BLaER1 treated with 17β-estradiol and CSF1 and Interleukin-3, amounts not matched to agents 10 nM and 100 nM (cell line): Measurements from ENCODE around the gene CLIP4.
A peak's percentile ranks its signal among the peaks of the same experiment; 100 is the strongest.

ENCODE experiments used
- H3K27ac ChIP-seq, 11 experiments: shearing (Covaris generic); formaldehyde crosslinking; 2 replicates each; pipeline ENCODE4 v1.8.1; 2022
- H3K27me3 ChIP-seq, 11 experiments: shearing (Covaris generic); formaldehyde crosslinking; 2 replicates each; pipeline ENCODE4 v1.8.1; 2022
- H3K36me3 ChIP-seq, 11 experiments: shearing (Covaris generic); formaldehyde crosslinking; 2 replicates each; pipeline ENCODE4 v1.8.1; 2022
- H3K4me1 ChIP-seq, 10 experiments: shearing (Covaris generic); formaldehyde crosslinking; 2 replicates each; pipeline ENCODE4 v1.8.1; 2022
- H3K4me2 ChIP-seq, 11 experiments: shearing (Covaris generic); formaldehyde crosslinking; 2 replicates each; pipeline ENCODE4 v1.8.1; 2022
- H3K4me3 ChIP-seq, 10 experiments: shearing (Covaris generic); formaldehyde crosslinking; 2 replicates each; pipeline ENCODE4 v1.8.1; 2022
- H3K9ac ChIP-seq, 11 experiments: shearing (Covaris generic); formaldehyde crosslinking; 2 replicates each; pipeline ENCODE4 v1.8.1; 2022
- H3K9me3 ChIP-seq, 11 experiments: shearing (Covaris generic); formaldehyde crosslinking; replicated peaks in 1 of 11; 2 replicates each; pipeline ENCODE4 v1.8.1; 2022
- H4K20me1 ChIP-seq, 11 experiments: shearing (Covaris generic); formaldehyde crosslinking; 2 replicates each; pipeline ENCODE4 v1.8.1; 2022
- Cebpa-rat ChIP-seq, 11 experiments: shearing (Covaris generic); IDR thresholded peaks; 2 replicates each; pipeline ENCODE4 v1.8.1; 2022

The CLIP4 gene

GRCh38 chr2:29114946-29115609, at the start of gene CLIP4:
TSS of gene CLIP4 (plus strand) at chr2:29115415. CDS start at chr2:29121389, 5,974 bp downstream.
- Histone ChIP-seq H3K9me3 (peaks cover 0 to 18% (median 12%) of the 10 kb centered on the region in 11 experiments; a peak in 20 of 22 replicates), H3K27ac (peak within 1 kb of the TSS in 3 of 11 experiments; percentile 88 to 95 (median 93); a peak in 6 of 22 replicates), H3K36me3 (no peaks in the 10 kb centered on the region), H4K20me1 (no peaks in the 10 kb centered on the region), H3K4me1 (peaks cover 0 to 91% (median 0%) of the 10 kb centered on the region in 10 experiments; a peak in 7 of 20 replicates), H3K4me2 (peak within 1 kb of the TSS in 4 of 11 experiments; percentile 3 to 94 (median 67); a peak in 6 of 22 replicates), H3K27me3 (no peaks in the 10 kb centered on the region), H3K9ac (peak within 1 kb of the TSS in 3 of 11 experiments; percentile 66 to 88 (median 78); a peak in 6 of 22 replicates), H3K4me3 (peak within 1 kb of the TSS in 2 of 10 experiments; percentile 4 to 38; a peak in 3 of 20 replicates)
- no peak for TF ChIP-seq Cebpa-rat (IDR thresholded peaks at IDR 0.05)

GRCh38 chr2:29066271-29066860, 48.8 kb upstream of the CLIP4 start:
- Histone ChIP-seq H3K27ac (no peak overlapping the region), H3K9ac (no peak overlapping the region), H3K4me2 (0 out of 22 replicates have a peak overlapping the region, but pooled peaks of 2 of the 11 experiments have one; percentile 1 to 11), H3K27me3 (no peaks in the 10 kb centered on the region), H3K4me1 (peaks cover 0 to 21% (median 0%) of the 10 kb centered on the region in 10 experiments; a peak in 6 of 20 replicates), H4K20me1 (no peaks in the 10 kb centered on the region), H3K4me3 (no peak overlapping the region), H3K9me3 (no peaks in the 10 kb centered on the region), H3K36me3 (no peaks in the 10 kb centered on the region)
- 0 out of 22 replicates have a peak, but pooled peaks of 2 of the 11 experiments have one; percentile 11 to 19 for TF ChIP-seq Cebpa-rat (IDR thresholded peaks at IDR 0.05)

DNA sequence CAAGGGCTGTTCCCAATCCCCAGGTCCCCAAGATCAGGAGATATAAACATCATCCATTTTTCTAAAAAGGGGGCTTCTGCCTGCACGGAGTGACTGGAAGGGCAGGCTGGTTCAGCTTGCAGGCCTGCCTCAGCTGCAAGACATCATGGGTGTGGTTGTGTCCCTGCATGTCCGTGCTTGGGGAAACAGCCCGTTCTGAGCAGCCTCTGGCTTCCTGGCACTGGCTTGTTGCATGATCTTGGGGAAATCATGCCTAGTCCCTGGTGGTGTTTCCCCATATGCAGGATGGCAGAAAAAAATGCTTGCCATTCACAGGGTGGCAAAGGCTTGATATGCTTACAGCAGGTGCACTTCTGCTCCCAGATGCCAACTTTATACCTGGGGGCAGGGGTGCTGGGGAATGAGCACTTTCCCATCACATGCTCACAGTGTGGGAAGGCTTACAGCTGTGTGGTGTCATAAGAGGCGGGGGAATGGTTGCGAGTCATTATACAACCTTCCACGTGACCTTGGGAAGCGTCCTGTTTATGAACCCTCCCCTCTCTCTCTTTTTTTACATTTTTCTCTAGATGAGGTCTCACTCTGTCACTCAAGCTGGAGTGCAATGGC, 48.1 kb upstream of the CLIP4 start:
- H3K4me1 ChIP-seq, result peaks cover 0 to 13% (median 0%) of the 10 kb centered on the region in 10 experiments; a peak in 5 of 20 replicates
- no peak overlapping the region for H3K27ac ChIP-seq
- H3K9me3 ChIP-seq, result no peaks in the 10 kb centered on the region
- H3K9ac ChIP-seq, result no peak overlapping the region
- H4K20me1 ChIP-seq, result no peaks in the 10 kb centered on the region
- H3K36me3 ChIP-seq, result no peaks in the 10 kb centered on the region
- no peaks in the 10 kb centered on the region for H3K27me3 ChIP-seq
- H3K4me2 ChIP-seq, result peak overlapping the region in 1 of 11 experiments; percentile 35; a peak in 1 of 22 replicates
- no peak overlapping the region for H3K4me3 ChIP-seq
- no peak for TF ChIP-seq Cebpa-rat (IDR thresholded peaks at IDR 0.05)

DNA sequence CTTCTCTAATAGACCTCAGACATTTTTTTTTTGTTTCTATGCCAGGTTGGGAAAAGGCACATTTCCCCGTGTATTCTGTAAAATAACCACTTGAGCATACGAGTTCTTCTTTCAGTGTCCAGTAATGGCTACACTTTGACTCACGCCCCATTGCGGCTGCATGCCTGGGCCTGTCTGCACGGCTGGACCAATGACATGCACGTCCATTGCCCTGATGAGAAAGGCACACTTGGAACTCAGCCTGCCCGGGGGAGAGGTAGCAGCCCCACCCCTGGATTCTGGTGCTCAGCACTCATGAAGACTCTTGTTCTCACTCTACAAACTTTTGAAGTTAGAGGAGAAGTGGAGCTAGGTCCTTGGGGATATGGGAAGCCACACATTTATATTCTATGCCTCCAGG, 46.7 kb upstream of the CLIP4 start:
- Histone ChIP-seq H3K9ac (no peak overlapping the region), H3K4me3 (no peak overlapping the region), H3K9me3 (no peaks in the 10 kb centered on the region), H3K27me3 (no peaks in the 10 kb centered on the region), H3K4me1 (peaks cover 5 to 19% (median 8%) of the 10 kb centered on the region in 10 experiments), H3K4me2 (no peak overlapping the region), H3K36me3 (no peaks in the 10 kb centered on the region), H4K20me1 (no peaks in the 10 kb centered on the region), H3K27ac (no peak overlapping the region)
- TF ChIP-seq Cebpa-rat (IDR thresholded peaks at IDR 0.05), result no peak

DNA sequence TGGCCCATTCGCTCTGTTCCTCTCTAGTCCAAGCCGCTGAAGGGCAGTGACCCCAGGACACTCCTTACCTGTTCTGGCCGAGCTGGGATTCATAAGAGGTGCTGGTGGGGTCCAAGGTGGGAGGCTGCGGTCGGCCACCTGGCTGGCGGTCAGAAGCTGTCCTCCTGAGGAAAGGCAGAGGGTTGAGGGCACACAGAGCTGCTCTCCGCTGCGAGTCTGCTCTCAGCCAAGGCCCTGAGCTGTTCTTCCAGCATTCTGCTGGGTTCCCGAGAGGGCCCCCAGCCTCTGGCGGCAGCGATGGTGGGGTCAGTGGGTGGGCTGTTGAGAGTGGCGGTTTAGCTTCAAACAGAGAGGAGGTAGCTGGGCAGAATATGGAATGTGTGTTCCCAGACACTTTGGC, 44.7 kb upstream of the CLIP4 start:
- Histone ChIP-seq H4K20me1 (no peaks in the 10 kb centered on the region), H3K4me3 (no peak overlapping the region), H3K4me1 (peaks cover 15 to 27% (median 20%) of the 10 kb centered on the region in 10 experiments), H3K36me3 (no peaks in the 10 kb centered on the region), H3K27me3 (no peaks in the 10 kb centered on the region), H3K9ac (no peak overlapping the region), H3K9me3 (no peaks in the 10 kb centered on the region), H3K27ac (no peak overlapping the region), H3K4me2 (no peak overlapping the region)
- no peak for TF ChIP-seq Cebpa-rat (IDR thresholded peaks at IDR 0.05)

DNA sequence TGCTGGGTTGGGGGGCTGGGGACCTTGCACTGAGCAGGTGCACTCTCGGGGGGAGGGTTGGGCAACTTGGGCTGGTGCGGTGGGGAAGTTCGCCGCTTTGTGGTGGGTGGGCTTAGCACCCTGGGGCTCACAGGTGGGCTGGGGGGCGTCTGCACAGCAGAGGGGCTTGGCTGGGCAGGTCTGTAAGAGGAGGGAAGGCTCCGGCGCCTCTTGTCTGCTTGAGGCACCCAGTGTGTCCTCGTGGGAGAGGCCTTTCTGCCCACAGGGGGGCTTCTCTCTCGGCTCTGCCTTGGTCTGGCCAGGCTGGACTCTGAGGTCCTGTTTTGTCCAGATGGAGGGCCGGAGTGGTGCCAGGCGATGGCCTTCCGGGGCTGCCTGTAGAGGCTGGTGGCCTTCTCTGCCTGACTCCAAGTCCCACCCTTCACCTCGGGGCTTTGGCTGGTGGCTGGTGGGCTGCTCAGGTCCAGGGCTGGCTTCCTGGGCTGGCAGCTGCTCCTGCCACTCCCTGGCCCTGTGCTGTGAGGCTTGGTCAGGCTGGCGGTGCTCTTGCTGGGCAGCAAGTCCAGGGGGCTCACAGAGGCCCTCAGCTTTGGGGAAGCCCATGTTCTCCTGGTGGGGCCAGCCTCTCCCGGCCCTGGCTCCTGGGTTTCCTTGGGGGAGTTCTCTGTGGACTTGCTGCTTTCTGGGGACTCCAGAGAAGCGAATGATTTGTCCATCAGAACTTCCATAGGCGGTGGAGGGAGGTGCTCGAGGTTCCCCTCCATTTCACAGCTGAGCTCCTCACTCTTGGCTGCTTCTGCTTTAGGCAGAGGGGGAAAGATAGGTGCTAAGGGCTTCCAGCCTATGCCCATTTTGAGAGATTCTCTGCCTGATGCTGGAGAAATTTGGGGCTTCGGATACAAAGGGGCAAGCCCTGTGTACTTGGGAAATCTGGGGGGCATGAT, 43.9 kb upstream of the CLIP4 start:
- H3K9ac ChIP-seq, result no peak overlapping the region
- no peaks in the 10 kb centered on the region for H3K9me3 ChIP-seq
- peaks cover 16 to 31% (median 26%) of the 10 kb centered on the region in 10 experiments for H3K4me1 ChIP-seq
- no peak overlapping the region for H3K4me2 ChIP-seq
- TF ChIP-seq Cebpa-rat (IDR thresholded peaks at IDR 0.05), result no peak
- H4K20me1 ChIP-seq, result no peaks in the 10 kb centered on the region
- H3K36me3 ChIP-seq, result no peaks in the 10 kb centered on the region
- no peak overlapping the region for H3K27ac ChIP-seq
- H3K27me3 ChIP-seq, result no peaks in the 10 kb centered on the region
- H3K4me3 ChIP-seq, result no peak overlapping the region

DNA sequence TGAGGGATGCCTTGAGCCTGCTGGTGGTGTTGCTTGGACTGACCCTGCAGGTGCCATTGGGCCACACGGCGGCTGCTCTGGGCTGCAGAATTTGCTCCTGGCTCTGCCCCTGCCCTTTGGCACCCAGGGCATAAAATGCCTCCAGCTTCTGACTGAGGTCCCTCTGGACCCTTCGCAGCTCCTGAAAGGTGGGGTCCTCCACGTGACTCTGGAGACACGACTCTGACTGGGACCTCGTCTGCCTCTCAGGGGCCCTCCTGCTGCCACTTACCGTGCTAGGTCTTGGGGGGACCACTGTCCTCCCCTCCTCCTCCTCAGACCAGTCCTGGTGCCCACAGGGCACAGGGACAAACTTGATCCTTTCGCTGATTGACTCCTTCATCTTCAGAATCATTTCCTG, 43.0 kb upstream of the CLIP4 start:
- Histone ChIP-seq H3K4me2 (no peak overlapping the region), H3K27me3 (no peaks in the 10 kb centered on the region), H3K36me3 (no peaks in the 10 kb centered on the region), H3K9me3 (0 out of 22 replicates have a peak, but pooled peaks cover 0 to under 1% (median 0%) of the 10 kb centered on the region in 11 experiments), H3K4me3 (no peak overlapping the region), H4K20me1 (no peaks in the 10 kb centered on the region), H3K4me1 (peaks cover 14 to 36% (median 29%) of the 10 kb centered on the region in 10 experiments), H3K9ac (no peak overlapping the region), H3K27ac (no peak overlapping the region)
- TF ChIP-seq Cebpa-rat (IDR thresholded peaks at IDR 0.05), result no peak

- Histone ChIP-seq H3K4me3 (no peak overlapping the region), H3K27ac (no peak overlapping the region)
- no peak for TF ChIP-seq Cebpa-rat (IDR thresholded peaks at IDR 0.05)
These were observed 42.1 kb upstream of the CLIP4 start for GRCh38 chr2:29072971-29073725.

More at GRCh38 chr2:29072971-29073725, 42.1 kb upstream of the CLIP4 start:
- H3K9me3 ChIP-seq, result peaks cover 0 to 9% (median under 1%) of the 10 kb centered on the region in 11 experiments; a peak in 4 of 22 replicates
- H3K9ac ChIP-seq, result no peak overlapping the region
- no peaks in the 10 kb centered on the region for H3K27me3 ChIP-seq
- H4K20me1 ChIP-seq, result no peaks in the 10 kb centered on the region
- H3K4me1 ChIP-seq, result peaks cover 14 to 36% (median 29%) of the 10 kb centered on the region in 10 experiments
- H3K36me3 ChIP-seq, result no peaks in the 10 kb centered on the region
- H3K4me2 ChIP-seq, result peak overlapping the region; percentile 40 to 81 (median 63)
